ENCODE results near the gene ME3.

ME3 gene

GRCh38 chr11:86672007-86672621, at the start of gene ME3:
Gene ME3 (minus strand): TSS chr11:86672616.
- DNase-seq, result no peak

- no peak for DNase-seq
These were observed 49.6 kb upstream of the ME3 start for GRCh38 chr11:86722006-86722405.

- DNase-seq, result no peak
These were observed 48.1 kb upstream of the ME3 start for GRCh38 chr11:86720546-86720945.

GRCh38 chr11:86719781-86720463, 47.5 kb upstream of the ME3 start:
- no peak for DNase-seq

- no peak for DNase-seq
These were observed 46.6 kb upstream of the ME3 start for GRCh38 chr11:86718999-86719398.

GRCh38 chr11:86718521-86718920, 46.1 kb upstream of the ME3 start:
- no peak for DNase-seq

GRCh38 chr11:86717817-86718501, 45.5 kb upstream of the ME3 start:
- DNase-seq, result no peak

- DNase-seq, result no peak
These were observed 43.2 kb upstream of the ME3 start for GRCh38 chr11:86715611-86716010.

- DNase-seq, result no peak
These were observed 41.1 kb upstream of the ME3 start for GRCh38 chr11:86713552-86713951.

GRCh38 chr11:86710936-86711335, 38.5 kb upstream of the ME3 start:
- no peak for DNase-seq

GRCh38 chr11:86708669-86709068, 36.3 kb upstream of the ME3 start:
- no peak for DNase-seq

- DNase-seq, result no peak
These were observed 34.1 kb upstream of the ME3 start for GRCh38 chr11:86706338-86707131.

GRCh38 chr11:86704710-86705109, 32.3 kb upstream of the ME3 start:
- no peak for DNase-seq

- DNase-seq, result no peak
These were observed 31.6 kb upstream of the ME3 start for GRCh38 chr11:86703987-86704386.

- DNase-seq, result no peak
These were observed 30.0 kb upstream of the ME3 start for GRCh38 chr11:86702220-86702983.

- DNase-seq, result no peak
These were observed 26.8 kb upstream of the ME3 start for GRCh38 chr11:86699040-86699791.

- DNase-seq, result no peak
These were observed 26.2 kb upstream of the ME3 start for GRCh38 chr11:86698639-86699038.

- no peak for DNase-seq
These were observed 24.0 kb upstream of the ME3 start for GRCh38 chr11:86696451-86696850.

GRCh38 chr11:86696004-86696403, 23.6 kb upstream of the ME3 start:
- no peak for DNase-seq

GRCh38 chr11:86695373-86695772, 23.0 kb upstream of the ME3 start:
- no peak for DNase-seq

GRCh38 chr11:86693518-86693917, 21.1 kb upstream of the ME3 start:
- DNase-seq, result no peak

- no peak for DNase-seq
These were observed 20.3 kb upstream of the ME3 start for GRCh38 chr11:86692746-86693145.
